HG03571 (cell line): ENCODE results near the gene CAPN6.

Experiments used
- ATAC-seq: cut with Tn5 transposase; IDR thresholded peaks from one replicate; pipeline ENCODE4 v1.9.1; 2021; ENCODE audit not compliant: unreplicated experiment

CAPN6 gene

DNA sequence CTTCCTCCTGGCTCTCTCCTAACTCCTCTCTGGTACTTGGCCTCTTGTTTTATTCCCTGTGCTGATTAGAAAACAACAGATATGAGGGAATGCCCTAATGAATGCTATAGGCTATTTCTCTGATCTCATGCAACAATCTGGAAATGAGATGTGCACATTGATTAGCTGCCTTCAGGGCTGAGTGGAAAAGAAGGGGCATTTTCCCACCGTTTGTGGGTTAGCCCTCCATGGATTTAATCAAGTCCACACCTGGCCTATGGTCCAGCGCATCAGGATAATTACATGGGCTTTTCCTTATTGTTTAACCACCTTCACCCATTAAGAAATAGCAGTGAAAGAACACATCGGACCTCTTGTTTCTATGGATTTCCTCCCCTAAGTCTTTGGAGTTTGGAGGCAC, 70.0 kb downstream of the CAPN6 start:
- no peak for ATAC-seq

DNA sequence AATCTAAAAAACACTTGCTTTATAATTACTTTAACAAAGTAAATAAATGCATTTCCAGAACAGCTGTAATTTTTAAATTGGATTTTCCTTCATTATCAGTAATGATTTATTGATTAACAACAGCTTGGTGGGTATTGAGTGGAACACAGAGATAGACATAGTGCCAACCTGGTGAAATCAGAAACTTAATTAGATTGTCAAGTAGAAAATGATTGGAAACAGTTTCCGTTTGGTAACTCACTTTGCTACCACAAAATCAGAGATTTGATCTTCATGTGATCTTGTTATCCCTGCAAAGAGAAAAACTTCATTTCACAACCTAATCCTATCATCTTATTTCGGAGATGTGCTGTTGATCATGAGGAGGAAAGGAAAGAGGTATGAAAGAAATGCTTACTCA, 70.8 kb downstream of the CAPN6 start:
- no peak for ATAC-seq
